IMR-90 (cell line): ENCODE data around the gene CHRM1.

Source experiments
- CTCF ChIP-seq: conservative IDR thresholded peaks from 2 replicates; pipeline ENCODE4 v1.5.1; 2012; ENCODE audit warnings: mild to moderate bottlenecking, low read depth, low read length, improper control_type of control experiment
- POLR2A ChIP-seq: IDR thresholded peaks from 2 replicates; pipeline ENCODE4 v1.6.1; 2012; ENCODE audit warnings: mild to moderate bottlenecking, low read depth, low read length
- RAD21 ChIP-seq: IDR thresholded peaks from 2 replicates; pipeline ENCODE4 v1.6.1; 2012; ENCODE audit warnings: low read length, improper control_type of control experiment
- RFX5 ChIP-seq: IDR thresholded peaks from 2 replicates; pipeline ENCODE4 v1.8.0; 2012; ENCODE audit warnings: low read depth, mild to moderate bottlenecking, low read length, moderate library complexity
- SMC3 ChIP-seq: fragments of 150-350 bp; IDR thresholded peaks from 2 replicates; pipeline ENCODE4 v1.6.1; 2016; ENCODE audit warnings: low read depth, mild to moderate bottlenecking, antibody characterized with exemption, low read length, moderate library complexity

- TF ChIP-seq CTCF (no peak), RFX5 (no peak), POLR2A (no peak), RAD21 (no peak), SMC3 (no peak)
Observed at GRCh38 chr11:62876712-62877111, 44.5 kb downstream of the CHRM1 start.
